Neural cell (in vitro differentiated cells): ENCODE data around the gene F13A1. TPM values are rescaled to one million over a fixed set of nuclear protein-coding genes. Genes with fewer than 3 reads are reported as not detected.

ENCODE experiments used
- H2AFZ ChIP-seq: fragments of 200-600, 300-800 bp; sonication (generic), shearing (Covaris generic); 2 replicates; pipeline ENCODE4 v1.6.0; 2014; ENCODE audit warnings: low read depth, mild to moderate bottlenecking, antibody characterized with exemption, low read length, moderate library complexity
- H3F3A ChIP-seq: fragments of 200-600 bp; shearing (Covaris generic); 2 replicates; pipeline ENCODE4 v1.6.1; 2016; ENCODE audit warnings: mild to moderate bottlenecking, moderate library complexity, mixed read lengths, antibody characterized with exemption, low read length; ENCODE audit not compliant: insufficient read depth, poor library complexity, severe bottlenecking
- H3K27ac ChIP-seq: fragments of 200-600, 300-800 bp; sonication (generic), shearing (Covaris generic); 2 replicates; pipeline ENCODE4 v1.5.1; 2014; ENCODE audit warnings: mild to moderate bottlenecking, low read length, moderate library complexity
- H3K27me3 ChIP-seq: fragments of 300-800, 200-600 bp; sonication (generic), shearing (Covaris generic); 2 replicates; pipeline ENCODE4 v1.6.0; 2014; ENCODE audit warnings: mild to moderate bottlenecking, low read depth, low read length, moderate library complexity; ENCODE audit not compliant: insufficient read depth
- H3K36me3 ChIP-seq: fragments of 300-800, 200-600 bp; sonication (generic), shearing (Covaris generic); 2 replicates; pipeline ENCODE4 v1.5.1; 2014; ENCODE audit warnings: mild to moderate bottlenecking, antibody characterized with exemption, low read length, moderate library complexity; ENCODE audit not compliant: insufficient read depth
- H3K4me2 ChIP-seq: fragments of 300-800, 200-600 bp; sonication (generic), shearing (Covaris generic); 2 replicates; pipeline ENCODE4 v1.6.0; 2014; ENCODE audit warnings: mild to moderate bottlenecking, low read length
- H3K4me3 ChIP-seq: fragments of 300-800, 200-600 bp; sonication (generic), shearing (Covaris generic); 2 replicates; pipeline ENCODE4 v1.5.1; 2014; ENCODE audit warnings: mild to moderate bottlenecking, low read length, moderate library complexity
- H3K79me2 ChIP-seq: fragments of 200-600 bp; shearing (Covaris generic); replicated peaks from 2 replicates; pipeline ENCODE4 v1.6.0; 2014; ENCODE audit warnings: mild to moderate bottlenecking, low read length, moderate library complexity; ENCODE audit not compliant: insufficient read depth
- H3K9ac ChIP-seq: fragments of 300-800, 200-600 bp; sonication (generic), shearing (Covaris generic); 2 replicates; pipeline ENCODE4 v1.6.1; 2016; ENCODE audit warnings: mild to moderate bottlenecking, low read length, mixed read lengths
- H3K9me2 ChIP-seq: fragments of 200-600 bp; shearing (Covaris generic); 2 replicates; pipeline ENCODE4 v1.6.1; 2016; ENCODE audit warnings: mild to moderate bottlenecking, low read length, mixed read lengths; ENCODE audit not compliant: insufficient read depth
- H3K9me3 ChIP-seq: fragments of 200-600, 300-800 bp; sonication (generic), shearing (Covaris generic); 2 replicates; pipeline ENCODE4 v1.6.1; 2016; ENCODE audit warnings: mild to moderate bottlenecking, mixed run types, low read length, moderate library complexity, mixed read lengths
- H4K20me1 ChIP-seq: fragments of 200-600 bp; shearing (Covaris generic); 2 replicates; pipeline ENCODE4 v1.6.1; 2016; ENCODE audit warnings: mild to moderate bottlenecking, mixed run types; ENCODE audit not compliant: insufficient read depth
- CTCF ChIP-seq: fragments of 450-650 bp; IDR thresholded peaks from 2 replicates; pipeline ENCODE4 v1.5.1; 2014; ENCODE audit warnings: antibody characterized with exemption, mild to moderate bottlenecking, moderate library complexity; ENCODE audit not compliant: poor library complexity, severe bottlenecking
- EP300 ChIP-seq: fragments of 450-650 bp; conservative IDR thresholded peaks from 2 replicates; pipeline ENCODE4 v1.6.1; 2014; ENCODE audit warnings: antibody characterized with exemption, mild to moderate bottlenecking, moderate library complexity; ENCODE audit not compliant: poor library complexity, severe bottlenecking
- EZH2 ChIP-seq: fragments of 200-600, 300-800 bp; shearing (Covaris generic), sonication (generic); IDR thresholded peaks from 2 replicates; pipeline ENCODE4 v1.6.1; 2014; ENCODE audit warnings: antibody characterized with exemption, low read length, borderline replicate concordance, mild to moderate bottlenecking; ENCODE audit not compliant: insufficient read depth, poor library complexity, severe bottlenecking
- MXI1 ChIP-seq: fragments of 450-650 bp; conservative IDR thresholded peaks from 2 replicates; pipeline ENCODE4 v1.6.1; 2014; ENCODE audit warnings: antibody characterized with exemption, mild to moderate bottlenecking; ENCODE audit not compliant: poor library complexity, severe bottlenecking
- POLR2AphosphoS5 ChIP-seq: IDR thresholded peaks from 2 replicates; pipeline ENCODE4 v1.6.1; 2012
- RAD21 ChIP-seq: fragments of 450-650 bp; conservative IDR thresholded peaks from 2 replicates; pipeline ENCODE4 v1.6.1; 2014; ENCODE audit warnings: antibody characterized with exemption, mild to moderate bottlenecking, moderate library complexity
- REST ChIP-seq: IDR thresholded peaks from 2 replicates; pipeline ENCODE4 v1.6.1; 2012; ENCODE audit warnings: borderline replicate concordance
- SMC3 ChIP-seq: fragments of 450-650 bp; conservative IDR thresholded peaks from 2 replicates; pipeline ENCODE4 v1.6.1; 2014; ENCODE audit warnings: antibody characterized with exemption, mild to moderate bottlenecking, moderate library complexity; ENCODE audit not compliant: poor library complexity
- TAF1 ChIP-seq: IDR thresholded peaks from 2 replicates; pipeline ENCODE4 v1.6.1; 2012; ENCODE audit warnings: low read depth
- polyA plus RNA-seq: library from polyadenylated mRNA; depleted of rRNA; stranded (reverse); fragments of >200 nt; gene quantifications from 2 replicates; pipeline ENCODE4 v1.2.3, GENCODE V29; 2014

F13A1 gene
- polyA plus RNA-seq, 1 donor from 2014 or later: not detected

- H3K36me3 ChIP-seq: no peaks in the 10 kb centered on the region
- no peaks in the 10 kb centered on the region for H3K9me2 ChIP-seq
- TF ChIP-seq CTCF (no peak), REST (no peak), EP300 (no peak), TAF1 (no peak)
- no peak overlapping the region for H2AFZ ChIP-seq
- H3K79me2 ChIP-seq: no peaks in the 10 kb centered on the region
- no peaks in the 10 kb centered on the region for H3K9me3 ChIP-seq
- no peaks in the 10 kb centered on the region for H4K20me1 ChIP-seq
- no peaks in the 10 kb centered on the region for H3K27me3 ChIP-seq
- no peak overlapping the region for H3K9ac ChIP-seq
- H3K4me2 ChIP-seq: no peak overlapping the region
- no peaks in the 10 kb centered on the region for H3F3A ChIP-seq
- no peak overlapping the region for H3K4me3 ChIP-seq
- no peak overlapping the region for H3K27ac ChIP-seq
Measured at GRCh38 chr6:6285679-6286078, 34.8 kb downstream of the F13A1 start.

- Histone ChIP-seq H3K9me3 (no peaks in the 10 kb centered on the region), H3K4me2 (no peak overlapping the region), H3K27me3 (no peaks in the 10 kb centered on the region), H3K36me3 (no peaks in the 10 kb centered on the region), H3K9ac (no peak overlapping the region), H4K20me1 (no peaks in the 10 kb centered on the region), H3K4me3 (no peak overlapping the region), H3K9me2 (no peaks in the 10 kb centered on the region), H3F3A (no peaks in the 10 kb centered on the region), H2AFZ (no peak overlapping the region), H3K79me2 (no peaks in the 10 kb centered on the region), H3K27ac (no peak overlapping the region)
- TF ChIP-seq SMC3: no peak
- no peak for TF ChIP-seq EP300
- TF ChIP-seq RAD21: no peak
- TF ChIP-seq EZH2: no peak
- no peak for TF ChIP-seq POLR2AphosphoS5
- TF ChIP-seq CTCF: no peak
- TF ChIP-seq TAF1: no peak
- TF ChIP-seq REST: no peak
- no peak for TF ChIP-seq MXI1
Measured at GRCh38 chr6:6284221-6284966, 36.1 kb downstream of the F13A1 start.
